Hepatocyte (in vitro differentiated cells): ENCODE measurements around the gene SETBP1. TPM values are rescaled to one million over a fixed set of nuclear protein-coding genes. Genes with fewer than 3 reads are reported as not detected.
A peak's percentile ranks its signal among the peaks of the same experiment; 100 is the strongest.

Experiments
- DNase-seq: peaks from one replicate; pipeline ENCODE4 v3.0.0-alpha.2; 2016; ENCODE audit warnings: low spot score
- H2AFZ ChIP-seq: fragments of 200-600 bp; sonication (generic); 2 replicates; pipeline ENCODE4 v1.6.0; 2016; ENCODE audit warnings: antibody characterized with exemption, mild to moderate bottlenecking
- H3K27ac ChIP-seq: fragments of 200-600 bp; sonication (generic); 2 replicates; pipeline ENCODE4 v1.5.1; 2016; ENCODE audit warnings: mild to moderate bottlenecking
- H3K27me3 ChIP-seq: fragments of 200-600 bp; sonication (generic); 2 replicates; pipeline ENCODE4 v1.6.1; 2016
- H3K36me3 ChIP-seq: fragments of 200-600 bp; sonication (generic); replicated peaks from 2 replicates; pipeline ENCODE4 v1.5.1; 2016; ENCODE audit warnings: low read depth; ENCODE audit not compliant: insufficient read depth
- H3K4me1 ChIP-seq: fragments of 200-600 bp; sonication (generic); 2 replicates; pipeline ENCODE4 v1.5.1; 2016; ENCODE audit warnings: mild to moderate bottlenecking, moderate library complexity; ENCODE audit not compliant: insufficient read depth
- H3K4me2 ChIP-seq: fragments of 200-600 bp; sonication (generic); 2 replicates; pipeline ENCODE4 v1.6.0; 2016
- H3K4me3 ChIP-seq: fragments of 200-600 bp; sonication (generic); 2 replicates; pipeline ENCODE4 v1.5.1; 2016; ENCODE audit warnings: mild to moderate bottlenecking
- H3K79me2 ChIP-seq: fragments of 200-600 bp; sonication (generic); 2 replicates; pipeline ENCODE4 v1.6.0; 2017; ENCODE audit warnings: mild to moderate bottlenecking
- H3K9me2 ChIP-seq: fragments of 200-600 bp; sonication (generic); replicated peaks from 2 replicates; pipeline ENCODE4 v1.6.0; 2017; ENCODE audit warnings: mild to moderate bottlenecking; ENCODE audit not compliant: insufficient read depth
- H3K9me3 ChIP-seq: fragments of 200-600 bp; sonication (generic); 2 replicates; pipeline ENCODE4 v1.5.1; 2016; ENCODE audit warnings: low read depth, mild to moderate bottlenecking
- H4K20me1 ChIP-seq: fragments of 200-600 bp; sonication (generic); 2 replicates; pipeline ENCODE4 v1.6.0; 2016; ENCODE audit warnings: mild to moderate bottlenecking; ENCODE audit not compliant: insufficient read depth, poor library complexity, severe bottlenecking
- EZH2 ChIP-seq: fragments of 200-600 bp; sonication (generic); IDR thresholded peaks from 2 replicates; pipeline ENCODE4 v1.6.1; 2016; ENCODE audit warnings: antibody characterized with exemption, mild to moderate bottlenecking, borderline replicate concordance
- EZH2phosphoT487 ChIP-seq: fragments of 200-600 bp; sonication (generic); IDR thresholded peaks from one replicate; pipeline ENCODE4 v1.6.1; 2018; ENCODE audit warnings: antibody characterized with exemption, mild to moderate bottlenecking, low read depth, moderate library complexity; ENCODE audit not compliant: unreplicated experiment, severe bottlenecking
- WGBS: methylation state at CpG from one replicate; pipeline ENCODE4 v1.1.6; 2016; ENCODE audit warnings: low lambda C conversion rate; ENCODE audit errors: missing lambda C conversion rate; 5-methylcytosine and 5-hydroxymethylcytosine counted together
- polyA plus RNA-seq: library from polyadenylated mRNA; unstranded; fragments of >200 nt; fragmentation: Nextera tagmentation; extraction: Ambion mirVana; gene quantifications from 2 replicates; pipeline ENCODE4 v1.2.1, GENCODE V29; 2016
- total RNA-seq: library from RNA; depleted of rRNA; stranded (reverse); fragments of >200 nt; gene quantifications from 2 replicates; pipeline ENCODE4 v1.2.3, GENCODE V29; 2014
- TF ChIP-seq, protein P1 (sequence below): fragments of 200-600 bp; sonication (generic); IDR thresholded peaks from 2 replicates; pipeline ENCODE4 v1.5.1; 2016; ENCODE audit warnings: antibody characterized with exemption, mild to moderate bottlenecking; ENCODE audit not compliant: poor library complexity

The SETBP1 gene
- total and polyA plus RNA-seq, 2 experiments from 2014 or later, result 10.3 to 21.1 TPM

DNA sequence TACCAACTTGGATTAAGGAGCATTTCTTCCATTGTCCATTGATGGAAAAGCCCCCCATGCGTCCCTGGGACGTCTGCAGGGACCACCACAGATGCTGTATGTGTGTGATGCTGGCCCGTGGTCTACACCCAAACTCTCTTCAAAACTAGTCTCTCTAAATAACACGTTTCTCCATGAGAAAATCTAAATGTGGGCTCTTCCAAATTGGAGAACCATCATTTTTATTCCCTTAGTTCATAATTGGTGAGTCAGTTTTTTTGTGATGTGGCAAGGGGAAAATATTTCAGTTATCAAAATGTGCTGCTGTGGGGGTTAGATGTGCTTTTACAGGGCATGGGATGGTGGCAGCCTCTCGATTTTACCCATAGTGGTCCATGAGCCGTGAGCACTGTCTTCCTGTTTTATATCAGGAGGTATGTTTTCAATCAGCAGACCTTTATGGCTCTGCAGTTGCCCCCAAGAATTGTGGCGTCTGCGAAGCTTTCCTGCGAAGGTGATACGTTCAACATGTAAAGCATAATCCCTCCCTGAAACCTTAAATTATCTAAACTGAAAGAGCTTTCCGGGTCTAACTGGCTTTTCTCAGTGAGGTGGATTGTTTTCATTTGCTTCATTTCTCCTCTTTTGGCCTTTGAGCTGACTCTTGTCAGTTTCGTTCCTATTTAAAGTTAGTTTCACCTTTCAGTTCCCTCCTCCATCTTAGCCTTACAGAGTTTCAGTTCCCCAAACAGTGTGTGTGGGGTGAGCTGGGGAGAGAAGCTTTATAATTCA, 78.4 kb downstream of the SETBP1 start:
- Histone ChIP-seq H3K36me3 (no peaks in the 10 kb centered on the region), H3K27me3 (no peaks in the 10 kb centered on the region), H3K27ac (peak overlapping the region; percentile 10), H3K4me2 (no peak overlapping the region), H3K4me3 (no peak overlapping the region), H4K20me1 (peaks cover 9% of the 10 kb centered on the region), H3K79me2 (peaks cover 49% of the 10 kb centered on the region), H3K4me1 (peaks cover 6% of the 10 kb centered on the region), H3K9me2 (no peaks in the 10 kb centered on the region), H3K9me3 (no peaks in the 10 kb centered on the region), H2AFZ (no peak overlapping the region)
- no peak for DNase-seq
- WGBS, result 72% methylated on average over 12 of the region's 12 CpGs
- TF ChIP-seq EZH2phosphoT487 (no peak), EZH2 (no peak)
- TF ChIP-seq, protein P1, sequence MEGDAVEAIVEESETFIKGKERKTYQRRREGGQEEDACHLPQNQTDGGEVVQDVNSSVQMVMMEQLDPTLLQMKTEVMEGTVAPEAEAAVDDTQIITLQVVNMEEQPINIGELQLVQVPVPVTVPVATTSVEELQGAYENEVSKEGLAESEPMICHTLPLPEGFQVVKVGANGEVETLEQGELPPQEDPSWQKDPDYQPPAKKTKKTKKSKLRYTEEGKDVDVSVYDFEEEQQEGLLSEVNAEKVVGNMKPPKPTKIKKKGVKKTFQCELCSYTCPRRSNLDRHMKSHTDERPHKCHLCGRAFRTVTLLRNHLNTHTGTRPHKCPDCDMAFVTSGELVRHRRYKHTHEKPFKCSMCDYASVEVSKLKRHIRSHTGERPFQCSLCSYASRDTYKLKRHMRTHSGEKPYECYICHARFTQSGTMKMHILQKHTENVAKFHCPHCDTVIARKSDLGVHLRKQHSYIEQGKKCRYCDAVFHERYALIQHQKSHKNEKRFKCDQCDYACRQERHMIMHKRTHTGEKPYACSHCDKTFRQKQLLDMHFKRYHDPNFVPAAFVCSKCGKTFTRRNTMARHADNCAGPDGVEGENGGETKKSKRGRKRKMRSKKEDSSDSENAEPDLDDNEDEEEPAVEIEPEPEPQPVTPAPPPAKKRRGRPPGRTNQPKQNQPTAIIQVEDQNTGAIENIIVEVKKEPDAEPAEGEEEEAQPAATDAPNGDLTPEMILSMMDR, result no peak

- DNase-seq, result no peak
- no peaks in the 10 kb centered on the region for H3K36me3 ChIP-seq
- no peaks in the 10 kb centered on the region for H3K9me3 ChIP-seq
- peaks cover 9% of the 10 kb centered on the region for H4K20me1 ChIP-seq
- H3K79me2 ChIP-seq, result peaks cover 47% of the 10 kb centered on the region
- no peak overlapping the region for H3K4me2 ChIP-seq
- no peaks in the 10 kb centered on the region for H3K9me2 ChIP-seq
- TF ChIP-seq EZH2 (no peak), EZH2phosphoT487 (no peak)
- TF ChIP-seq, protein P1, result no peak
- no peak overlapping the region for H3K4me3 ChIP-seq
- peaks cover 6% of the 10 kb centered on the region for H3K4me1 ChIP-seq
- no peaks in the 10 kb centered on the region for H3K27me3 ChIP-seq
- peak overlapping the region; percentile 10 for H3K27ac ChIP-seq
- 88% methylated on average over 1 of the region's 1 CpG for WGBS
- H2AFZ ChIP-seq, result no peak overlapping the region
Observed at GRCh38 chr18:44759925-44760342, 79.2 kb downstream of the SETBP1 start.

DNA sequence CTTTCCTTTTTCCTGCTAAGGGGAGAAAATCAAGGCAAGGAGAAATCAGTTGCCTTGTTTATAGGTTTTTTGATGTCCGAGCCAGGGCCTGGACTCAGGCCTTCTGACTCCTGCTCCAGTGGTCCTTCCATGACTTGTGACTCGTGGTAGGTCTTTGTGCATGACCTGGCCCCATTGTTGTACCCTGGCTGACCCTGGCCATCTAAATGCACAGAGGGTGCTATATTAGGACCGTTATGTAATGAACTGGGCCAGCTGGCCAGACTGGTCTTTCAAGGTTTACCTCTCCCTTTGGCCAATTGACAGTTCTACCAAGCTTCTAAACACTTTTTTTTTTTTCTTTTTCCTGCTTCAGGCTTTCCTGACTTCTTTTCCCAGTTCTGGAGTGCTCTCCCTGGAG, 81.1 kb downstream of the SETBP1 start:
- WGBS, result 57% methylated on average over 3 of the region's 3 CpGs
- no peaks in the 10 kb centered on the region for H3K27me3 ChIP-seq
- H3K27ac ChIP-seq, result no peak overlapping the region

More for the DNA sequence above, 81.1 kb downstream of the SETBP1 start:
- no peak for DNase-seq
- Histone ChIP-seq H3K79me2 (peaks cover 58% of the 10 kb centered on the region), H2AFZ (no peak overlapping the region), H4K20me1 (peaks cover 9% of the 10 kb centered on the region), H3K9me2 (no peaks in the 10 kb centered on the region), H3K4me2 (no peak overlapping the region), H3K4me3 (no peak overlapping the region), H3K9me3 (no peaks in the 10 kb centered on the region), H3K4me1 (peaks cover 6% of the 10 kb centered on the region), H3K36me3 (no peaks in the 10 kb centered on the region)
- no peak for TF ChIP-seq EZH2
- TF ChIP-seq, protein P1, result no peak
- TF ChIP-seq EZH2phosphoT487, result no peak
